Astrocyte of the cerebellum (primary cell): ENCODE data around the gene CCDC78.
"Not testable (repeated sequence)": the region's sequence is repeated elsewhere in the genome, so short reads cannot be mapped to it uniquely, and the experiment has no call there.

Source experiments
- DNase-seq: peaks from one replicate; pipeline ENCODE4 v3.0.0-alpha.2; 2011; ENCODE audit warnings: low read depth
- H3K4me3 ChIP-seq: 2 replicates; pipeline ENCODE4 v1.5.1; 2011; ENCODE audit warnings: mild to moderate bottlenecking, low read depth, low read length, moderate library complexity
- CTCF ChIP-seq: IDR thresholded peaks from 2 replicates; pipeline ENCODE4 v1.5.1; 2012; ENCODE audit warnings: low read length, low read depth, moderate library complexity, mild to moderate bottlenecking; ENCODE audit errors: missing control alignments
- in situ Hi-C: cut with HindIII; loops from 2 replicates; pipeline ENCODE4 v1.10.0; 2017; ENCODE audit warnings: low sequenced_read_pairs

The CCDC78 gene

GRCh38 chr16:743794-744500 lies 17.7 kb upstream of the CCDC78 start:
- TF ChIP-seq CTCF: peak; percentile 23
- no peak overlapping the region for H3K4me3 ChIP-seq
- in situ Hi-C loops: no loop called here
- DNase-seq: no peak

- DNase-seq, in situ Hi-C loops: not testable (repeated sequence)
These were observed 16.7 kb upstream of the CCDC78 start for GRCh38 chr16:742894-743293.

GRCh38 chr16:741986-742629 lies 15.9 kb upstream of the CCDC78 start:
- DNase-seq: no peak
- TF ChIP-seq CTCF: no peak
- no peak overlapping the region for H3K4me3 ChIP-seq
- in situ Hi-C loops: no loop called here

More at GRCh38 chr16:742894-743293, 16.7 kb upstream of the CCDC78 start:
- not testable (repeated sequence) for H3K4me3 ChIP-seq

- peak within 1 kb of the TSS; percentile 91 for H3K4me3 ChIP-seq
- TF ChIP-seq CTCF: peak; percentile 78
- in situ Hi-C loops: no loop called here
- DNase-seq: peak; percentile 69
These were observed 14.7 kb upstream of the CCDC78 start, which contains the start of gene CIAO3 for GRCh38 chr16:740764-741505. CIAO3 (minus strand) TSS chr16:740997; CDS start chr16:740985, 12 bp downstream.

GRCh38 chr16:740459-740763 lies 14.2 kb upstream of the CCDC78 start:
- no peak for TF ChIP-seq CTCF
- in situ Hi-C loops: no loop called here

GRCh38 chr16:739560-740458 lies 13.6 kb upstream of the CCDC78 start:
- in situ Hi-C loops: no loop called here
- TF ChIP-seq CTCF: no peak
- H3K4me3 ChIP-seq: peak overlapping the region; percentile 91
- DNase-seq: no peak

More at GRCh38 chr16:740459-740763, 14.2 kb upstream of the CCDC78 start:
- no peak for DNase-seq
- peak overlapping the region; percentile 91 for H3K4me3 ChIP-seq
